Upper lobe of left lung (tissue), 6 donors: ENCODE results near the gene ADIPOR2. TPM values are rescaled to one million over a fixed set of nuclear protein-coding genes. Genes with fewer than 3 reads are reported as not detected.

Source experiments
- ATAC-seq, 2 donors: fragments of 200-7000 bp; cut with Tn5 transposase; one replicate each; pipeline ENCODE4 v1.9.1; 2022; ENCODE audit warnings: mild to moderate bottlenecking in 2 of 2, moderate library complexity in 2 of 2; ENCODE audit not compliant: low FRiP score in 2 of 2
- DNase-seq, 2 donors: peaks; one replicate each; pipeline ENCODE4 v3.0.0-alpha.2; 2019 to 2020
- H3K27ac ChIP-seq, 4 donors: fragments of 200-600 bp; sonication (generic); one replicate each; pipeline ENCODE4 v1.5.1; 2016 to 2019
- H3K27me3 ChIP-seq, 4 donors: fragments of 200-600 bp; sonication (generic); one replicate each; pipeline ENCODE4 v1.5.1; 2017 to 2019
- H3K36me3 ChIP-seq, 4 donors: fragments of 200-600 bp; sonication (generic); one replicate each; pipeline ENCODE4 v1.5.1; 2016 to 2019
- H3K4me1 ChIP-seq, 4 donors: fragments of 200-600 bp; sonication (generic); one replicate each; pipeline ENCODE4 v1.5.1; 2018 to 2019
- H3K4me3 ChIP-seq, 4 donors: fragments of 200-600 bp; sonication (generic); one replicate each; pipeline ENCODE4 v1.5.1; 2017 to 2019; ENCODE audit warnings: mild to moderate bottlenecking in 2 of 4, moderate library complexity in 1 of 4
- H3K9me3 ChIP-seq, 4 donors: fragments of 200-600 bp; sonication (generic); one replicate each; pipeline ENCODE4 v1.5.1; 2018 to 2019
- EP300 ChIP-seq, 4 donors: sonication (generic); formaldehyde crosslinking; IDR thresholded peaks; one replicate each; pipeline ENCODE4 v1.5.1; 2017; ENCODE audit warnings: antibody characterized with exemption in 4 of 4, control low read depth in 2 of 4
- POLR2A ChIP-seq, 4 donors: fragments of 450-650 bp; IDR thresholded peaks; one replicate each; pipeline ENCODE4 v1.5.1; 2016 to 2017; ENCODE audit warnings: antibody characterized with exemption in 4 of 4, mild to moderate bottlenecking in 2 of 4
- POLR2AphosphoS5 ChIP-seq, 2 donors: sonication (generic); formaldehyde crosslinking; IDR thresholded peaks; one replicate each; pipeline ENCODE4 v1.5.1; 2017; ENCODE audit warnings: antibody characterized with exemption in 2 of 2
- WGBS, 2 donors: methylation state at CpG; one replicate each; pipeline ENCODE4 v1.1.5; 2017 to 2018; 5-methylcytosine and 5-hydroxymethylcytosine counted together
- total RNA-seq, 6 donors: library from RNA; depleted of rRNA in 4 of 6; stranded (reverse); fragments of >200 nt in 4 of 6; gene quantifications; one replicate each; pipeline versions ENCODE4 v1.1.0 to v1.2.1, GENCODE V29; 2016 to 2021
- TF ChIP-seq, protein P1 (sequence below), 6 experiments: fragments of 450-650 bp in 4 of 6; fragments of 200-600 bp in 2 of 6; sonication (generic) in 2 of 6; IDR thresholded peaks; one replicate each; pipeline ENCODE4 v1.5.1; 2016 to 2019; ENCODE audit warnings: antibody characterized with exemption in 6 of 6
- donor health status: DM: no; HTN: no; CAD: no; lungs with moderate emphysema.
- donor health status: DM: no; HTN: yes; CAD: no; lungs with severe emphysema.

ADIPOR2 gene
- total RNA-seq, 6 donors from 2014 or later = 45.1 to 82.3 (median 68.6) TPM

DNA sequence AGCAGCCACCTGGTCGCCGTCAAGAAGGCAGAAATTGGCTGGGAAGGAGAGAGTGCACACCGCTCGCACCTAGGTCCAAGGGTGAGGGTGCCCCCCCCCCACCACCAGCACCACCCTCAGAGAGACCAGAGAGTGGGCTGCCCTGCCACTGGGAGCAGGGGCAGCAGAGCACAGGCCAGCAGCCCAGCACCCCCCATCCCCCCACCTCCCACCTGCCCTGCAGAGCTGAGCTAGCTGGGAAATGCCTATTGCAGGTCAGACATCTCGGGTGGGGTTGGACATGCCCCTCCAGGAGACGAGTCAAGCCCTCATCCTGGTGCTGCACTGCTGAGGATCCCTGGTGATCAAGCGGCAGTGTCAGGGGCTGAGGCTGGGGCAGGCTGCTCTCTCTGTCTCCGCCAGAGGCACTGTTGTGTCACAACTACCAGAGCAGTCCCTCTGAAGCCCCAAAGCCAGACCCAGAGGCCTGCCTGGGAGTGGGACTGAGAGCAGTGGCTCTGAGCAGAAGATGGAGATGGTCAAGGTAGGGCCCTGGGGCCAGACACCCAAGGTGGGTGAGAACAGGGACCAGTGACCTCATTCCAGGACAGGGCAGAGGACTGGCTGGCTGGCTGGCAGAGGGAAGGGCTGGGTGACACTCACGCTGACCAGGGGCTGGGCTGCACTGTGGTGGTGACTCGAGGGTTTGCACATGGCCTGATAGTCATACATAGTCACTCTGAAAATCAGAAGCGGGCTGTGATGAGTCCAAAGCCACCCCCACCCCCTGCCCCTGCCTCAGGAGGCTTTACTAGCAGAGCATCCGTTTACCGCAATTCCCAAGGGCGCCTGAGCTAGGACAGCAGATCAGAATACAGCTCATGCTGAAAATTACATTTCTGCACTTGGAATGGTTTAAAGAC lies 109.8 kb downstream of the ADIPOR2 start:
- H3K27ac ChIP-seq = peak overlapping the region in 1 of 4 donors; percentile 11
- no peak overlapping the region for H3K4me3 ChIP-seq
- no peaks in the 10 kb centered on the region for H3K27me3 ChIP-seq
- DNase-seq (peak in 1 of 2 donors; percentile 18), ATAC-seq (no peak)
- 78 to 80% methylated on average over 9 to 14 of the region's 14 CpGs for WGBS, 2 donors
- no peaks in the 10 kb centered on the region for H3K36me3 ChIP-seq
- peaks cover 3 to 15% (median 12%) of the 10 kb centered on the region in 4 donors for H3K4me1 ChIP-seq
- no peaks in the 10 kb centered on the region for H3K9me3 ChIP-seq
- TF ChIP-seq POLR2AphosphoS5 (IDR thresholded peaks at IDR 0.05) = no peak
- TF ChIP-seq, protein P1, sequence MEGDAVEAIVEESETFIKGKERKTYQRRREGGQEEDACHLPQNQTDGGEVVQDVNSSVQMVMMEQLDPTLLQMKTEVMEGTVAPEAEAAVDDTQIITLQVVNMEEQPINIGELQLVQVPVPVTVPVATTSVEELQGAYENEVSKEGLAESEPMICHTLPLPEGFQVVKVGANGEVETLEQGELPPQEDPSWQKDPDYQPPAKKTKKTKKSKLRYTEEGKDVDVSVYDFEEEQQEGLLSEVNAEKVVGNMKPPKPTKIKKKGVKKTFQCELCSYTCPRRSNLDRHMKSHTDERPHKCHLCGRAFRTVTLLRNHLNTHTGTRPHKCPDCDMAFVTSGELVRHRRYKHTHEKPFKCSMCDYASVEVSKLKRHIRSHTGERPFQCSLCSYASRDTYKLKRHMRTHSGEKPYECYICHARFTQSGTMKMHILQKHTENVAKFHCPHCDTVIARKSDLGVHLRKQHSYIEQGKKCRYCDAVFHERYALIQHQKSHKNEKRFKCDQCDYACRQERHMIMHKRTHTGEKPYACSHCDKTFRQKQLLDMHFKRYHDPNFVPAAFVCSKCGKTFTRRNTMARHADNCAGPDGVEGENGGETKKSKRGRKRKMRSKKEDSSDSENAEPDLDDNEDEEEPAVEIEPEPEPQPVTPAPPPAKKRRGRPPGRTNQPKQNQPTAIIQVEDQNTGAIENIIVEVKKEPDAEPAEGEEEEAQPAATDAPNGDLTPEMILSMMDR (IDR thresholded peaks at IDR 0.05) = peak in 3 of 6 experiments; percentile 32 to 52 (median 47)

DNA sequence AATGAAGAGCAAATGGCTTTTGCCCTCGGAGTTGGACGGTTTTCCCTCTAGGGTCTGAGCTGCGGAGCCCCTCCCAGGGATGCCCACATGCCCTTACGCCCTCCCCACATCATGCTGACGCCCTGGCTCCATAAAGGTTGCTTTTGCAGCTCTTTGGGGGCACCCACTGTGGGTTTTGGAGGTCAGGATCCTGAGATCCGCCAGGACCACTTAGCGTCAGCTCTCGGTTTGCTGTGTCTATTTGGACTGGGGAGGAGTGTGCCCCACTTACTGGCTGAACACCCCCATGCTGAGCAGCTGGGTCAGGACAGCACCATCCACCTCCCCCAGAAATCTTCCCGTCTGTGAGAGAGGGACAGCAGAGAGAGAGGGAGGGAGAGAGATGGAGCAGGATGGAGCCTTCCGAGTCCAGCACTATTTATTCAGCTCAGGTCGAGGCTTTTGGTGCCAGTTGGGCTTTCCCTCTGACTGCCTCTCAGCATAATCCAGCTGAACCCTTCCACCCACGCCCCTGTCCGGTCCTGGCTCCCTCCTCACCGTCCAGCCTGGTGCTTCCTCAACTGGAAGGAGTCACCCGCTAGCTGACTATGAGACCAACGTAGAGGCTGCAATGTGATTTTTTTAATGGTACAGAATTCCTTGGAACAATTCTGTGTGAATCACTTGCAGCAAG lies 110.6 kb downstream of the ADIPOR2 start:
- H3K27me3 ChIP-seq = no peaks in the 10 kb centered on the region
- no peak overlapping the region for H3K27ac ChIP-seq
- H3K36me3 ChIP-seq = no peaks in the 10 kb centered on the region
- DNase-seq = peak in 1 of 2 donors; percentile 8
- ATAC-seq = no peak
- peaks cover 0 to 12% (median 9%) of the 10 kb centered on the region in 4 donors for H3K4me1 ChIP-seq
- H3K9me3 ChIP-seq = no peaks in the 10 kb centered on the region
- H3K4me3 ChIP-seq = no peak overlapping the region
- TF ChIP-seq, protein P1 (IDR thresholded peaks at IDR 0.05) = no peak
- TF ChIP-seq POLR2A (IDR thresholded peaks at IDR 0.05) = no peak
- no peak for TF ChIP-seq EP300 (IDR thresholded peaks at IDR 0.05)
- no peak for TF ChIP-seq POLR2AphosphoS5 (IDR thresholded peaks at IDR 0.05)
- WGBS, 2 donors = 64 to 76% methylated on average over 16 of the region's 16 CpGs

DNA sequence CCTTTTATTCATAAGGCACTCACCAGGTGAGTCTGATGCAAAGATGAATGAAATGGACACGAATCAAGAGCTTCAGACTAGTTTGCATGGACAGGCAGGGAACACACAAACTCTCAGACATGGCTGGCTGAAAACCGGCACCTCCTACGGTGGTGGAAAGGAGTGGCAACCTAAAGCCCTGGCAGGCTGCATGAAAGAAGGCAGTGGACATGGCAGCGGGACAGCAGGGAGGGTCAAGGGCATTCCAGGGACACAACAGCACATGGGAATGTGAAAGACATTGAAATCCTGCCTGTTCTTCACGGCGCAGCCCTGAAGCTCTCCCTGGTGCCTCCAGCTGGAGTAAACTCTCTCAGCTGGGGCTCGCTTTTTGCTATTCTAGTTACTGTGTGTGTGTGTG lies 112.9 kb downstream of the ADIPOR2 start:
- Histone ChIP-seq H3K4me3 (no peak overlapping the region), H3K9me3 (no peaks in the 10 kb centered on the region), H3K36me3 (no peaks in the 10 kb centered on the region), H3K27ac (no peak overlapping the region), H3K27me3 (no peaks in the 10 kb centered on the region), H3K4me1 (peaks cover 0 to 6% (median 0%) of the 10 kb centered on the region in 4 donors)
- DNase-seq (peak in 1 of 2 donors; percentile 15), ATAC-seq (no peak)
- TF ChIP-seq EP300 (IDR thresholded peaks at IDR 0.05) (no peak), POLR2AphosphoS5 (IDR thresholded peaks at IDR 0.05) (no peak), POLR2A (IDR thresholded peaks at IDR 0.05) (no peak)
- TF ChIP-seq, protein P1 (IDR thresholded peaks at IDR 0.05) = no peak
- 80 to 91% methylated on average over 6 to 7 of the region's 7 CpGs for WGBS, 2 donors

DNA sequence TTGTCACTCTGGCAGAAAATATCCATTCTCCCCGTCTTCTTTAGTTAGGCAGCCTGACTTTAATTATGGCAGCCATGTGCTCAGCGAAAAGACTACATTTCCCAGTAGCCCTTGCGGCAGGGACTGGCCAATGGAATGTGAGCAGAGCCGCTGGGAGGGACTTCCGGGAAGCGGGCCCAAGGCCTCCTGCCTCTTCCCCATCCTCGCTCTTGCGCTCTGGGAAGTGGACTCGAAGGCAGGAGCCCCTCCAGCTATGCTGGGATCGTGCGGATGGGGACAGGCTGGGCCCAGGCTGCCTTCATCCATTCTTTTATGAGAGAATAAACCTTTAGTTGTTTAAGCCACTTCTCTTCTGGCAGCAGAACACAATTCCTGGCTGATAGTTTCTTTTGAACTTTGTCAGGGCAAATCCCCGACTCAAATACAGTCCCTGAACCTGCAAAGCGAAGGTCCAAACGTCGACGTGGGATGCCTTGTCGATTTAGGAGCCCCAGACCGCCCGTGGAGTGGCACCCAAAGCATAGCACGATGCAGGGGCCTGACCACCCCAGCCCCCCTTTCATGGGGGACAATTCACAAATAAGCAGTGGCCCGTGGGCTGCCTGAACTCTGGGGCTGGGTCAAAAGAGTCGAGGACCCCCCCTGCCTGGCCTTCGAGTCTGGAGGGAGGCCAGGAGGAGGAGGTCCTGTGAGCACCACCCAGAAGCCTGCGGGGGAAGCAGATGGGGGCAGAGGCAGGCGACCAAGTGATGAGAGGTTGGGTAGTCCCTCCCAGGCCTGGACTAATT lies 113.9 kb downstream of the ADIPOR2 start:
- TF ChIP-seq POLR2AphosphoS5 (IDR thresholded peaks at IDR 0.05) = peak; percentile 49 to 60
- TF ChIP-seq POLR2A (IDR thresholded peaks at IDR 0.05) = no peak
- WGBS, 2 donors = 56 to 61% methylated on average over 24 to 25 of the region's 25 CpGs
- Histone ChIP-seq H3K4me1 (peaks cover 0 to 6% (median 0%) of the 10 kb centered on the region in 4 donors), H3K36me3 (no peaks in the 10 kb centered on the region), H3K27me3 (no peaks in the 10 kb centered on the region), H3K4me3 (no peak overlapping the region), H3K27ac (peak overlapping the region in 2 of 4 donors; percentile 32 to 52), H3K9me3 (no peaks in the 10 kb centered on the region)
- peak; percentile 71 to 96 for ATAC-seq
- peak in 1 of 2 donors; percentile 91 for DNase-seq
